Measurements from ENCODE around the gene FBLN2. TPM values are rescaled to one million over a fixed set of nuclear protein-coding genes. Genes with fewer than 3 reads are reported as not detected.

The FBLN2 gene
- total RNA-seq, 1 donor from 2014 or later = 236 TPM

- DNase-seq (ENCODE audit: low spot score) = no peak
- no peak for ATAC-seq
- intact Hi-C loops (cut with DNase I) = no loop called here
Observed at GRCh38 chr3:13626915-13627460, 78.1 kb downstream of the FBLN2 start.

DNA sequence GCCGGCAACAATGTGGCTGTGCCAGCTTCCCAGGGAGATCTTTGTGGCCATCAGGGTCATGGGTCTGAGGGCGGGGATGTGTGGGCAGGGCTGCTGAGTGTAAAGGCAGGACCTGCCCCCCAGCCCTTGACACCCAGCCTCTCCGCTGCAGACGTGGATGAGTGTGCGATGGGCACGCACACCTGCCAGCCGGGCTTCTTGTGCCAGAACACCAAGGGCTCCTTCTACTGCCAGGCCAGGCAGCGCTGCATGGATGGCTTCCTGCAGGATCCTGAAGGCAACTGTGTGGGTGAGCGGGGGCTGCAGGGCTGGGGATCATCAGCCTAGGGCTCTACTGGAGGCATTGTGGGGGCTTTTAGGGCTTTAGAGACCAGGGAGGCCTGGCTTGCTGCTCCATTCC lies 78.8 kb downstream of the FBLN2 start:
- no peak for DNase-seq (ENCODE audit: low spot score)
- ATAC-seq = no peak
- intact Hi-C loops (cut with DNase I) = no loop called here

- ATAC-seq = no peak
- intact Hi-C loops (cut with DNase I) = no loop called here
- no peak for DNase-seq (ENCODE audit: low spot score)
Observed at GRCh38 chr3:13628432-13628831, 79.5 kb downstream of the FBLN2 start.

GRCh38 chr3:13628841-13629551 lies 80.1 kb downstream of the FBLN2 start:
- DNase-seq (ENCODE audit: low spot score) = no peak
- intact Hi-C loops (cut with DNase I) = no loop called here
- no peak for ATAC-seq

GRCh38 chr3:13629644-13630043 lies 80.7 kb downstream of the FBLN2 start:
- intact Hi-C loops (cut with DNase I) = no loop called here
- ATAC-seq (no peak), DNase-seq (ENCODE audit: low spot score) (no peak)

DNA sequence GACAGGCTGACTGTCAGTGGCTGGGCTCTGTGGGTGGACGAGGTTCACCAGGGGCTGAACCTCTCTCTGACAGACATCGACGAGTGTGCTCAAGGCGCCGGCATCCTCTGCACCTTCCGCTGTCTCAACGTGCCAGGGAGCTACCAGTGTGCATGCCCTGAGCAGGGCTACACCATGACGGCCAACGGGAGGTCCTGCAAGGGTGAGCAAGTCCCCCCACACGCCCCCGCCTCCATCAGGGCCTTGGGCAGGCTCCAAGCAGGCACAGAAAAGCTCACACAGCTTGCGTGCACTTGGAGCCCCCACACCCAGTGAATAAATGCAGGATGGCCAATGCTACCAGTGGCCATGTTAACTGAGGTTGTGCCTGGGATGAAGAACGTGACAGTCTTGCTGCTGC lies 82.3 kb downstream of the FBLN2 start:
- intact Hi-C loops (cut with DNase I) = no loop called here
- ATAC-seq = no peak
- DNase-seq (ENCODE audit: low spot score) = no peak

GRCh38 chr3:13633176-13633575 lies 84.3 kb downstream of the FBLN2 start:
- DNase-seq (ENCODE audit: low spot score) = no peak
- intact Hi-C loops (cut with DNase I) = no loop called here
- no peak for ATAC-seq

DNA sequence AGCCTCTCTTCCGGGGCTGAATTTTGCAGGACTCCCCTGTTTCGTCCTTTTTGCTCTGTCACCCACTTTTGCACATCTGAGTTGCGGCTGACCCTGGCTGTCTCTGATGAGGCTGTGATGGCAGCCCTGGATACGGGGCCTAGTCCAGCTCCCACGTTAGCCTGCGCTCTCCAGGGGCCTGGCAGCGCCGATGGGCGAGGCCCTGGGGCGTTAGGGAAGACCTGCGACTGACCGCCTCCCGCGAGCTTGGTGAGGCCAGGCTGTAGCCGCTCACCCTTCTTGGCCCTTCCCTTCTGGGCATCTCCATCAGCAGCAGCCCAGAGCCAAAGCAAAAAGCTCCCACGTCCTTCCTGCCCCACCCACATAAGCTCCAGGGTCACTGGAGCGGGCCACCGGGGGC lies 85.2 kb downstream of the FBLN2 start:
- intact Hi-C loops (cut with DNase I) = no loop called here
- DNase-seq (ENCODE audit: low spot score) (no peak), ATAC-seq (peak; percentile 27)

DNA sequence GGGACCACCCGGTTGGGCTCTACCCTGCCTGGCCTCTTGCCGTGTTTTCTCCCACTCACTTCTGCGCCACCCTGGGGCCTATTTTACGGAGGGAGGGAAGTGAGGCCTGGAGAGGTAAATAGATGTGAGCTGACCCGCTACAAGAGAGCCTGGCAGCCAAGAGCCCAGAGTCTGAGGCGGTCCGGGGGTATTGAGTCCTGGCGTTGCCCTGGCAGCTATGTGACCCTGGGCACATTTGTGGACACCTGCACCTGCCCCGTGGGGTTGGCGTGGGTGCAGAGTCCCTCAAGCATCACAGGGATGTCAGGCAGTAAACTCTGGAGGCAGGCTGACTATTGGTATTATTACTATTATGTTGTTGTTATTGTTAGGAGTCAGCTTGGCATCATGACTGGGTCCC lies 85.7 kb downstream of the FBLN2 start:
- ATAC-seq (no peak), DNase-seq (ENCODE audit: low spot score) (no peak)
- intact Hi-C loops (cut with DNase I) = no loop called here

- intact Hi-C loops (cut with DNase I) = no loop called here
- ATAC-seq = no peak
- no peak for DNase-seq (ENCODE audit: low spot score)
Observed at GRCh38 chr3:13636186-13636585, 87.3 kb downstream of the FBLN2 start.

- intact Hi-C loops (cut with DNase I) = no loop called here
- no peak for DNase-seq (ENCODE audit: low spot score)
- ATAC-seq = no peak
Observed at GRCh38 chr3:13636874-13637273, 87.9 kb downstream of the FBLN2 start.

GRCh38 chr3:13637311-13637891 lies 88.5 kb downstream of the FBLN2 start:
- ATAC-seq (no peak), DNase-seq (ENCODE audit: low spot score) (no peak)
- intact Hi-C loops (cut with DNase I) = no loop called here

- DNase-seq (ENCODE audit: low spot score) = no peak
- intact Hi-C loops (cut with DNase I) = no loop called here
- no peak for ATAC-seq
Observed at GRCh38 chr3:13637953-13638352, 89.0 kb downstream of the FBLN2 start.

DNA sequence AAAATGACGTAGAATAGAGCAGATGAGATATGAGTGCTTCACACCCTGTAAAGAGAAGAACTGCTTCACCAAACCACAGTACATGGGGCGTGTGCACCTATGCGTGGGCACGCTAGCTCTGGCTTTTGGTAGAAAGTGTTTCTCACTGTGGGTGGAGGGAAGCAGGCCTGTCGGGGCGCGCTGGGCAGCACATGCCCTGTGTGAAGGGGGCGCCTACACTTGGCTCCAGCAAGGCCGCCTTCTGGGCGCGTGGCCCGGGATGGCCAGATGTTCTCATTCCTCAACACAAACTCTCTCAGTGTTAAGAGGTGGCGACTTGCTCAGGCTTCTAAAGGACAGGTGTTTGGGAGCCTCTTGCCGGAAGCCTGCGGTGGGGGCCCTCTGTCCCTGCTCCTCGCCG lies 90.0 kb downstream of the FBLN2 start:
- intact Hi-C loops (cut with DNase I) = no loop called here
- ATAC-seq (peak; percentile 45), DNase-seq (ENCODE audit: low spot score) (no peak)

- intact Hi-C loops (cut with DNase I) = no loop called here
- DNase-seq (ENCODE audit: low spot score) = no peak
Observed at GRCh38 chr3:13642597-13642996, 93.7 kb downstream of the FBLN2 start.

GRCh38 chr3:13644341-13645117 lies 95.6 kb downstream of the FBLN2 start:
- ATAC-seq (no peak), DNase-seq (ENCODE audit: low spot score) (no peak)
- intact Hi-C loops (cut with DNase I) = no loop called here

More at GRCh38 chr3:13642597-13642996, 93.7 kb downstream of the FBLN2 start:
- ATAC-seq = no peak

GRCh38 chr3:13645801-13646637 lies 97.1 kb downstream of the FBLN2 start:
- ATAC-seq = no peak
- intact Hi-C loops (cut with DNase I) = loop anchor here (2.0 kb wide), 1 partner anchor 151 kb away; no protein-coding TSS in a partner anchor
- no peak for DNase-seq (ENCODE audit: low spot score)

DNA sequence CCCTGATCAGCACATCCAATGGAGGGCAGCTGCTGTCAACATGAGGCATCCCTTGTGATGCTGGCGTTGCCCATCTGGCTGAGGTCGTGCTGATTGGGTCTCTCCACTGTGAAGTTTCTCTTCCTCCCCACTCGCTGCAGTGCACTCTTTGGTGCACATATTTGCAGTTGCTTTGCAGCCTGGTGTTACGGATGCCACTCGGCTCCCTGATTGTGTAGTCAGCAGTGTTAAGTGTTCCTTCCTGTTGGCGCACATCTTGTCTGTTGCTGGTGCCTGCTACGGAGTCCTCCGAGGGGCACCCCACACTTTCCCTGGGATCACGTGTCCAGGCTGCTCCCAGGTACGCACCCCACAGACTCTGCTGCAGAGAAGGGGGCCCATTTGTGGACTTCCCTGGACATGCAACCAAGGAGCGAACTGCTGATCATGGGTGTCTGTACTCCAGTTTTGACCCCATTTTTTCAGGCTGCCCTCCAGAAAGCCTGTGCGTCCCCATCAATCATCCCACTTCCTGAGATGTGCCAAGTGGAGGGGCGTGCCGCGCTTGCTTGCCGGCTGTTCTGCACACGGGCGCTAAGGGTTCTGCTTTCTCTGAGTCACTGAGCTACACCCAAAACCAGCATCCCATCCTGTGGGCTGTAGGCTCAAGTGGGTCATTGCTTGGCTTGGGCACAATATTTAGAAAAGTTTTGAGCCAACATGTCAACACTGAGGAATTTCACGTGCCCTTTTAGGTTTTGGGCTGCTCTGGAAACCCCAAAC lies 98.6 kb downstream of the FBLN2 start:
- intact Hi-C loops (cut with DNase I) = loop anchor here (2.0 kb wide), 1 partner anchor 153 kb away; no protein-coding TSS in a partner anchor
- no peak for DNase-seq (ENCODE audit: low spot score)
- ATAC-seq = no peak
